Measurements from ENCODE around the gene ARHGAP29. TPM values are rescaled to one million over a fixed set of nuclear protein-coding genes. Genes with fewer than 3 reads are reported as not detected.

Gene ARHGAP29
- total RNA-seq, 1 experiment from 2014 or later: 46.7 TPM

DNA sequence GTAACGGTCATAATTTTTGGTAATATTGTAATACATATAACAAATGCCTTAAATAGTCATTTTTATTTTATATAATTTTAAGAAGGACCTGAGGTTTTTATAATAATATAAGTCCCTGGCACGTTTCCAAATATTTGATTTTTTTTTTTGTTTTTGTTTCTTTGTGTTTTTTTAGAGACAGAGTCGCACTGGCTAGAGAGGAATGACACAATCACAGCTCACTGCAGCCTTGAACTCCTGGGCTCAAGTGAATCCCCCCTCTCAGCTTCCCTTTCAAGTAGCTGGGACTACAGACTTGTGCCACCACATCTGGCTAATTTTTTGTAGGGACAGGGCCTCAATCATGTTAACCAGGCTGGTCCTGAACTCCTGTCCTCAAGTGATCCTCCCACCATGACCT lies 29.7 kb downstream of the ARHGAP29 start:
- BruUV-seq (replicated peaks): no TSS peak
- peaks cover 65% of the 10 kb centered on the region for H3K36me3 Mint-ChIP-seq (ENCODE audit: insufficient read depth, unreplicated experiment)
- no peak overlapping the region for H3K27ac Mint-ChIP-seq (ENCODE audit: low read depth, unreplicated experiment)
- H3K27me3 Mint-ChIP-seq (ENCODE audit: insufficient read depth, unreplicated experiment): no peaks in the 10 kb centered on the region
- H3K4me1 Mint-ChIP-seq (ENCODE audit: insufficient read depth, unreplicated experiment): peaks cover 10% of the 10 kb centered on the region
- intact Hi-C loops (cut with micrococcal nuclease): no loop called here
- H3K9me3 Mint-ChIP-seq (ENCODE audit: unreplicated experiment): no peaks in the 10 kb centered on the region
- no peak for DNase-seq (ENCODE audit: unreplicated experiment)
- ChIA-PET CTCF (interaction anchor here (1.7 kb wide), 1 partner anchor 34 kb away, joined by 3 read pairs; no protein-coding TSS in a partner anchor), POLR2A (interaction anchor here (0.8 to 1.1 kb wide), 2 partner anchors 29 to 210 kb away, joined by 3 to 4 read pairs; partner anchors contain the start of gene ABCD3)
- TF ChIP-seq, protein P1, sequence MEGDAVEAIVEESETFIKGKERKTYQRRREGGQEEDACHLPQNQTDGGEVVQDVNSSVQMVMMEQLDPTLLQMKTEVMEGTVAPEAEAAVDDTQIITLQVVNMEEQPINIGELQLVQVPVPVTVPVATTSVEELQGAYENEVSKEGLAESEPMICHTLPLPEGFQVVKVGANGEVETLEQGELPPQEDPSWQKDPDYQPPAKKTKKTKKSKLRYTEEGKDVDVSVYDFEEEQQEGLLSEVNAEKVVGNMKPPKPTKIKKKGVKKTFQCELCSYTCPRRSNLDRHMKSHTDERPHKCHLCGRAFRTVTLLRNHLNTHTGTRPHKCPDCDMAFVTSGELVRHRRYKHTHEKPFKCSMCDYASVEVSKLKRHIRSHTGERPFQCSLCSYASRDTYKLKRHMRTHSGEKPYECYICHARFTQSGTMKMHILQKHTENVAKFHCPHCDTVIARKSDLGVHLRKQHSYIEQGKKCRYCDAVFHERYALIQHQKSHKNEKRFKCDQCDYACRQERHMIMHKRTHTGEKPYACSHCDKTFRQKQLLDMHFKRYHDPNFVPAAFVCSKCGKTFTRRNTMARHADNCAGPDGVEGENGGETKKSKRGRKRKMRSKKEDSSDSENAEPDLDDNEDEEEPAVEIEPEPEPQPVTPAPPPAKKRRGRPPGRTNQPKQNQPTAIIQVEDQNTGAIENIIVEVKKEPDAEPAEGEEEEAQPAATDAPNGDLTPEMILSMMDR (IDR thresholded peaks at IDR 0.05; ENCODE audit: unreplicated experiment): no peak
- H3K4me3 Mint-ChIP-seq (ENCODE audit: unreplicated experiment): no peak overlapping the region

DNA sequence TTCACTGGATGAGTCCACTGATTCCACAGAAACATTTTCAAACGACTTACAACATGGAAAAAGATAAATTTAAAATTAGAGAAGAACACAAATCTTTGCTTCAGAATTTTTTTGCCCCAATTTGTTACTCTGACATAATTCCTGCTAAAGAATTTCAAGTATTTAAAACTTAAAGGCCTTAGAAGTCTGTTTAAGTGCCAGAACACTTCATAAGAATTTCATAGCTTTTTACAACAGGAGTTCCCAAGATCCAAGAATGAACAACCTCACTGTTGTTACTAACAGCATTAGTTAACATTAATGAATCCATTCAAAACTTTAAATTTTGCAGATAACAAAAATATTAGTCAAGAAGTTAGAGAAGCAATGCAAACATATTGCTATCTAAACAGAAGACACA lies 31.7 kb downstream of the ARHGAP29 start:
- intact Hi-C loops (cut with micrococcal nuclease): no loop called here
- BruUV-seq (replicated peaks): no TSS peak
- TF ChIP-seq, protein P1 (IDR thresholded peaks at IDR 0.05; ENCODE audit: unreplicated experiment): no peak
- POLR2A ChIA-PET: interaction anchor here (0.6 to 1.1 kb wide), 3 partner anchors 9 to 64 kb away, joined by 3 to 4 read pairs (median 3); no protein-coding TSS in a partner anchor
- Mint-ChIP-seq H3K4me3 (ENCODE audit: unreplicated experiment) (no peak overlapping the region), H3K27me3 (ENCODE audit: insufficient read depth, unreplicated experiment) (no peaks in the 10 kb centered on the region), H3K9me3 (ENCODE audit: unreplicated experiment) (no peaks in the 10 kb centered on the region), H3K27ac (ENCODE audit: low read depth, unreplicated experiment) (no peak overlapping the region), H3K4me1 (ENCODE audit: insufficient read depth, unreplicated experiment) (peaks cover 16% of the 10 kb centered on the region), H3K36me3 (ENCODE audit: insufficient read depth, unreplicated experiment) (peaks cover 84% of the 10 kb centered on the region)
- no peak for DNase-seq (ENCODE audit: unreplicated experiment)
- CTCF ChIA-PET: interaction anchor here (0.7 to 2.0 kb wide), 4 partner anchors 120 to 160 kb away, joined by 3 to 7 read pairs (median 4); no protein-coding TSS in a partner anchor

DNA sequence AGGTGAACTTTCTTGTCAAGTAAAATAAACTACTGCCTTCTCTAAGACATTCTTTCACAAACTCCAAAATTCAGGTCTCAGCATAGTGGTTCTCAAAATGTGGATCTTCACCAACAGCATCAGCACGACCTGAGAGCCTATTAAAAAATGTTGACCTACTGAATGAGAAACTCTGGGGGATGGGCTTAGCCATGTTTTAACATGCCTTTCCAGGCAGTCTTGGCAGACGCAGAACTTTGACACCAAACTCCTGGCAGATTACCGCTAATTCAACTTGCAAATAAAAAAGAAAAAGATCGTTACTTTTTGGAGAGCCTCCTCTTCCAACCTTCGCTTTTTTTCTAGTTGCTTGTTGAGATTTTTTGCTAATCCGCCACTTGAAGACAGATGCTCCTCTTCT lies 35.1 kb downstream of the ARHGAP29 start:
- ChIA-PET CTCF (interaction anchor here (0.6 to 0.7 kb wide), 2 partner anchors 51 to 143 kb away, joined by 3 read pairs; no protein-coding TSS in a partner anchor), POLR2A (no interaction called here)
- H3K4me3 Mint-ChIP-seq (ENCODE audit: unreplicated experiment): no peak overlapping the region
- H3K4me1 Mint-ChIP-seq (ENCODE audit: insufficient read depth, unreplicated experiment): peaks cover 5% of the 10 kb centered on the region
- TF ChIP-seq, protein P1 (IDR thresholded peaks at IDR 0.05; ENCODE audit: unreplicated experiment): no peak
- no peaks in the 10 kb centered on the region for H3K27me3 Mint-ChIP-seq (ENCODE audit: insufficient read depth, unreplicated experiment)
- H3K27ac Mint-ChIP-seq (ENCODE audit: low read depth, unreplicated experiment): no peak overlapping the region
- intact Hi-C loops (cut with micrococcal nuclease): no loop called here
- no peaks in the 10 kb centered on the region for H3K9me3 Mint-ChIP-seq (ENCODE audit: unreplicated experiment)
- no peak for DNase-seq (ENCODE audit: unreplicated experiment)
- H3K36me3 Mint-ChIP-seq (ENCODE audit: insufficient read depth, unreplicated experiment): peaks cover 77% of the 10 kb centered on the region
- BruUV-seq (replicated peaks): TSS peak; percentile 16

DNA sequence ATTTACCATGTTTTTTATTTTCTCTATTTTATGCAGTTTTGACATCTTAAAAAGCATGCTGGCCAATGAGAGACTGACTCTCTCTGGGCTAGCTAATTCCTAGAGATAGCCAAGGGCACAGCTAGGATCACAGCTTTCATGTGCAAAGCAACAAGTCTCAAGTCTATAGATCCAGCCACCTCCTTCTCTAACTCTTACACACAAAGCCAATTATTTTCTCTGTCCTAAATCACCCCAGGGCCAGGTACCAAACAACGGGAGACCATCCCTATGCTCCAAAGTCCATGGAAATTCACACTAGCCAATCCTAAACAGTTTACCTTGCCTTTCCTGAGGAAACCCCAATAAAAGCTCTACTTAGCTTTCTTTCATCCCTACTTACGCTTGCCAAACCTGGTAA lies 38.0 kb downstream of the ARHGAP29 start:
- CTCF ChIA-PET: interaction anchor here (0.6 kb wide), 2 partner anchors 16 to 162 kb away, joined by 3 read pairs; no protein-coding TSS in a partner anchor
- TF ChIP-seq, protein P1 (IDR thresholded peaks at IDR 0.05; ENCODE audit: unreplicated experiment): no peak
- no peak overlapping the region for H3K4me3 Mint-ChIP-seq (ENCODE audit: unreplicated experiment)
- intact Hi-C loops (cut with micrococcal nuclease): no loop called here
- H3K27me3 Mint-ChIP-seq (ENCODE audit: insufficient read depth, unreplicated experiment): no peaks in the 10 kb centered on the region
- no TSS peak for BruUV-seq (replicated peaks)
- peaks cover 5% of the 10 kb centered on the region for H3K4me1 Mint-ChIP-seq (ENCODE audit: insufficient read depth, unreplicated experiment)
- DNase-seq (ENCODE audit: unreplicated experiment): no peak
- H3K9me3 Mint-ChIP-seq (ENCODE audit: unreplicated experiment): no peaks in the 10 kb centered on the region
- POLR2A ChIA-PET: no interaction called here
- H3K36me3 Mint-ChIP-seq (ENCODE audit: insufficient read depth, unreplicated experiment): peaks cover 55% of the 10 kb centered on the region
- no peak overlapping the region for H3K27ac Mint-ChIP-seq (ENCODE audit: low read depth, unreplicated experiment)
